Coronary artery (tissue), 2 donors: ENCODE measurements around the gene BTBD6.
"Not testable (repeated sequence)": the region's sequence is repeated elsewhere in the genome, so short reads cannot be mapped to it uniquely, and the experiment has no call there.

Experiments
- DNase-seq: peaks from one replicate; pipeline ENCODE4 v3.0.0-alpha.2; 2017; ENCODE audit warnings: low spot score
- H3K27ac ChIP-seq, 2 donors: fragments of 200-600 bp; sonication (generic); one replicate each; pipeline ENCODE4 v1.5.1; 2016 to 2019
- H3K4me3 ChIP-seq: fragments of 200-600 bp; sonication (generic); 2 replicates; pipeline ENCODE4 v1.5.1; 2016; ENCODE audit warnings: mild to moderate bottlenecking, moderate library complexity
- CTCF ChIP-seq: fragments of 200-600 bp; sonication (generic); IDR thresholded peaks from one replicate; pipeline ENCODE4 v1.5.1; 2019; ENCODE audit warnings: antibody characterized with exemption

The BTBD6 gene

DNA sequence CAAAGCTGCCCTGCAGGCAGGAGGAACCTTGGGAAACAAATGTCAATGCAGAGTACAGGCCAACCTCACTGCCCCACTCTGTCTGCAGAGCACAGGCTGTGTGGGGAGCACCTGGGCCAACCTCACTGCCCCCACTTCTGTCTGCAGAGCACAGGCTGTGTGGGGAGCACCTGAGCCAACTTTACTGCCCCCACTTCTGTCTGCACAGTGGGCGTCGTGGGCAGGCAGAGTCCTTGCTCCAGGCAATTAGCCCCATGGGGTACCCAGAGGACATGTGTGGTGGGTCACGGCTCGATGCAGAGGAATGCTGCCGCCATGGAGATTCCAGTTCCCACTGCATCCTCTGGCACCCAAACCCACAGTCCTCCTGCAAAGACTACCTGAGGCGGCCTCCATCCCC is 26.3 kb downstream of the BTBD6 start:
- no peak for TF ChIP-seq CTCF
- DNase-seq, result no peak
- no peak overlapping the region for H3K4me3 ChIP-seq
- H3K27ac ChIP-seq, result no peak overlapping the region

- no peak overlapping the region for H3K4me3 ChIP-seq
- DNase-seq, result no peak
- TF ChIP-seq CTCF, result no peak
- peak overlapping the region in 1 of 2 donors; percentile 62 for H3K27ac ChIP-seq
Observed at GRCh38 chr14:105275267-105275946, 27.1 kb downstream of the BTBD6 start.

- DNase-seq, H3K4me3 ChIP-seq: not testable (repeated sequence)
Observed at GRCh38 chr14:105277448-105277847, 29.1 kb downstream of the BTBD6 start.

DNA sequence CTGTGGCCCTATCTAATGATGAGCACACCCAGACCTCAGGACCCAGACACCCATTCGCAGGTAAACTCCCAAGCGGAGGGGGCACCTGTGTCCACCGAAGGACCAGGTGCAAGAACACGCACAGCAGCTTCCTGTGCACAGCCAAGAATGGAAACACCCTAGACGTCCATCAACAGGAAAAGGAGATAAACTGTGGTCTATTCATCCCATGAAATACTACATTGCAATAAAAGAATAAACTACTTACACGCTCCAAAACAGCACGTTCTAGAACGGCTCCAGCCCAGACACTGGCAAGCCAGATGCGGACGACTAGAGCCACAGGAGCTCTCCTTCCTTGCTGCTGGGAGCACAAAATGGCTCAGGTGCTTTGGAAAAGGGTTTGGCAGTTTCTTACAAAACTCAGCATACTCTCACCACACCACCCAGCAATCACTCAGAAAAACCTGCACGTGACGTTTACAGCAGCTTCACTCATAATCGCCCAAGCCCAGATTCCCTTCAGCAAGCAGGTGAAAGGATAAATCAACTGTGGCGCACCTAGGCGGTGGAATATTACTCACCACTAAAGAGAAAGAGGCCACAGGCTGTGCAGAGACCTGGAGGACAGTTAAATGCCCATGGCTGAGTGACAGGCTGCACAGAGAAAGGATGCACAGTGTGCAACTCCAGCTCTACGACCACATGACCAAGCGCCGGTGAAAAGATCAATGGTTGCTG is 31.5 kb downstream of the BTBD6 start:
- no peak for DNase-seq
- TF ChIP-seq CTCF, result no peak
- no peak overlapping the region for H3K4me3 ChIP-seq
- H3K27ac ChIP-seq, result no peak overlapping the region

More at GRCh38 chr14:105277448-105277847, 29.1 kb downstream of the BTBD6 start:
- not testable (repeated sequence) for H3K27ac ChIP-seq

- no peak overlapping the region for H3K27ac ChIP-seq
Observed at GRCh38 chr14:105280525-105280924, 32.2 kb downstream of the BTBD6 start.

DNA sequence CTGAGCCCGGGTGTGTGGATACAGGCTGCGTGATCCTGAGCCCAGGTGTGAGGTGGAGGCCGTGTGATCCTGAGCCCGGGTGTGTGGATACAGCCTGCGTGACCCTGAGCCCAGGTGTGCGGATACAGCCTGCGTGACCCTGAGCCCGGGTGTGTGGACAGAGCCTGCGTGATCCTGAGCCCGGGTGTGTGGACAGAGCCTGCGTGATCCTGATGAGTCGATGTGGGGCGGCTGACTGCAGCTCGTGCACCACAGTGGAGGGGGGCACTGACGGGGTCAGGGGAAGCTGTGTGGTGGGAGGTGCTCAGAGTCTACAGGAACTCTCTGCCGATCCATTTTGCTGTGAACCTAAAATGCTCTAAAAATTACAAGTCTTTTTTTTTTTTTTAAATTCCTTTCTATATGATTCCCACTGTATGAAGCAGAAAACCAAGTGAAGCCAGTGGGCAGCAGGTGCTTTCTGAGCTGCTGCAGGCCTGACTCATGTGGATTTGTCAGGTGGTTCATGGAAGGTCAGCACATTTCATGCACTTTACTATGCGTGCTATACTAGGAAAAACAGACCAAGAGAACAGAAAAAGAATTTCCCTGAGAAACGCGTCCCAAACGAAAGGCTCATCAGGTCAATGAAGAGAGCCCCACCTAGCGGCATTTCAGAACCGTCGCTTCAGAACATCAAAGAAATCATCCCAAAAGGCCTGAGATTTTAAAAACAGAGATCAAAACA is 33.2 kb downstream of the BTBD6 start:
- TF ChIP-seq CTCF, result no peak
- no peak for DNase-seq
- no peak overlapping the region for H3K4me3 ChIP-seq
- H3K27ac ChIP-seq, result no peak overlapping the region

More at GRCh38 chr14:105280525-105280924, 32.2 kb downstream of the BTBD6 start:
- H3K4me3 ChIP-seq, result no peak overlapping the region
- no peak for TF ChIP-seq CTCF
- DNase-seq, result no peak

DNA sequence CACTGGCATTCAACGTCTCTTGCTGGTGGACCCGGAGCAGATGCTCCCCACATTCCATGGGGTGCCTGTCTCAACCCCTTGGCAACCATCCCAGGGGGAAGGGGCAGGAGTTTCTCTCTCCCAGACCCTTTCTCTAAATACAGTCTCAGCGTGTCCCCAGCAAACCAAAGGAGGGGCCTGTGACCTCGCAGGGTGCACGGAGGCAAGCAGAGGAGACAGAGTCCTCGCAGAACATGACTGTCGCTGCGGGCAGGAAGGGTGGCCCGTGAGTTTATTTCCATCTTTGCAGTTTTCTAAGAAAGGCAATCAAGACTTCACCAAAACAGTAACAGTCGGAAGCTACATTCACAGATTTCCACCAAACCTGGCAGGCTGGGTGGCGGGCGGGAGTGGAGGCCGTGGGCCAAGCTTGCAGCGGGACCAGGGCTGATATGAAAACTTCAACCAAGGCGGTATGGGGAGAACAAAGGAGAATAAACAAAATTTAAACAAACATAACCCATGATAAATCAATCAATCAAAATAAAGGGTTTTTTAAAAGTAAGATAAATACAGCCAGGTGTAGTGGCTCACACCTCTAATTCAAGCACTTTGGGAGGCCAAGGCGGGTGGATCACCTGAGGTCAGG is 33.9 kb downstream of the BTBD6 start:
- no peak for TF ChIP-seq CTCF
- H3K27ac ChIP-seq, result no peak overlapping the region
- DNase-seq, result no peak
- H3K4me3 ChIP-seq, result no peak overlapping the region
